Left lobe of liver (tissue), 2 donors: ENCODE results near the gene PTPRC. TPM values are rescaled to one million over a fixed set of nuclear protein-coding genes. Genes with fewer than 3 reads are reported as not detected.

Experiments used
- ATAC-seq: fragments of 200-7000 bp; cut with Tn5 transposase; one replicate; pipeline ENCODE4 v1.9.1; 2020; ENCODE audit warnings: mild to moderate bottlenecking, moderate library complexity
- DNase-seq: peaks from one replicate; pipeline ENCODE4 v3.0.0-alpha.2; 2020; ENCODE audit warnings: low spot score
- total RNA-seq: library from RNA; stranded (reverse); gene quantifications from one replicate; pipeline ENCODE4 v1.2.1, GENCODE V29; 2021
- donor health status: DM: no; HTN: no; CAD: no; lungs with moderate emphysema.
- donor health status: DM: no; HTN: yes; CAD: no.

The PTPRC gene
- total RNA-seq, 1 donor from 2014 or later = 5.4 TPM

DNA sequence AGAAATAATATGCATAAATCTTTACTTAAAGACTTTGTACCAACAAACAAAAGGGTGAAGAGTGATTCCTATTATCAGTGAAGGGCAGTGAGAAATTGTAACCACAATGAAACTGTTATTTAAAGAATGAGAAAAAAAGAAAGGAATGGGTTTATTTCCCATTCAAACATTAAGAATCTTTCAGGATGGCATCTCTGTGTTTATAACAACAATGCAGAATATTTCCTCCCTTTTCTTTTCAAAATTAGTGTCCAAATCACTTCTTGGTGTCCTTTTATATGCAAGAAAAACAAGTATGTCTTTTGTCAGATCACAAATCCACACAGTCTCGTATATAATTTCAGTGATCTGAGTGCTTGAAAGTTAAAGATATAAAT, 61.2 kb downstream of the PTPRC start:
- ATAC-seq (no peak), DNase-seq (no peak)

DNA sequence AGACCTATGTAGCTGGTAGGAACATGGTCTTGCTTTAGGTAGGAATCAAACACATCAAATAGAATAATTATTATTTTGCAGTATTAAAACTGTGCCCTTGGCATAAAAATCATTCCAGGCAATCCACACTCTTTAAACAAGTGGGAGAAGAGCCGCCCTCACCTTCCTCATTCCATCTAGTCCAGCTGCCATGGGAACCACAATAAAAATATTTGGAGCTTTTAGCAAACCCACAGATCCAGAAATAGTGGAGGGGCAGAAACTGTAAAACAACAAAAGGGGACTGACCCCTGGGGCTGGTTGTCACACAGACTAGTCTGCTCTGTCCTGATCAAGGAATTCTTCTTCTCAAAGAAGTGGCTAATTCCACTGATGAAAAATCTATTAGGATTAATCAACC, 61.6 kb downstream of the PTPRC start:
- DNase-seq (no peak), ATAC-seq (no peak)

DNA sequence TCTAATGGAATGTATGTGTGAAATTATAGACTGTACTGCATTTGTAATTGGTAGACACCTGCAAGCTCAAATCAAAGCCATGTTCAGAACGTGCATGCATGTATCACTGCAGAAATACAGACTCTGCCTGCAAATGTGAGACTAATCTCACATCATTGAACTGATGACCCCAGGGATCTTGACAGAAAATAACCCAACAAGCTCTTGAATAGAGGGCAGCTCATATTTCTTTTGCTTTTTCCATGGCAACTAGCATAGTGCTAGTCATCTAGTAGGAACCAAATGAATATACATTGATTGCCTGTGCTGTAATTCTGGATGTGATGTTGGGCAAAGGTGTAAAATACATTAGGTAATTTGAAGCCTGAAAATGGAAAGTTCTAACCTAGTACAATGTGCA, 62.4 kb downstream of the PTPRC start:
- DNase-seq = no peak

DNA sequence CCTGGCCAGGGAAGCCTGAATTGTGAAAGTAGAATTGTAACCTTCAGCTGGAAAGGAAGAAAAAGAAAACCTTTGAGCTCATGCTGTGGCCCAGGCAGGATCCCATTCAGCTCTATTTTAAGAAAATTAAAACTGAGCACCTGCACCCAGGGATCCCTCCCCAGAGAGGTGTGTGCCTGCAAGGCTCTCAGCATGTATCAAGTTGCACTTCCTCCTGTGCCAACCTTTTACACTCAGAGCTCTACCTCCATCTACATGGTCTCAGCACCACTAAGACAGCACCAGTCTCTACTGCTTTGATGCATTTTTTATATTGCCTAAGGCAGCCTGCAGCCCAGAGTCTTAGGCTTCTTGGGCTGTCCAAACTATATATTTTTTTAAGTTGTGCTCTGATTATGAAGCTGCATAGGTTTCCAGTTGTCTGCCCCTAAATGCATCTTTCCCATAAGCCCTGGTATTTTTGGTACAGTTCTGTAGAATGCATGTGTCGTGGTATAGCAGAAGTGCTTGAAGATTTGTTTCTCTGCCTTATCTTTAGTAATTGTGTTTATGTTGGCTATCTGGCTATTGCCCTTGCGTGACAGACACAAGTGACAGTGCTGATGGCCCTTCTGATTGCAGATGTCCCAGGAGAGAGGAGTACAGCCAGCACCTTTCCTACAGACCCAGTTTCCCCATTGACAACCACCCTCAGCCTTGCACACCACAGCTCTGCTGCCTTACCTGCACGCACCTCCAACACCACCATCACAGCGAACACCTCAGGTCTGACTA, 63.1 kb downstream of the PTPRC start:
- ATAC-seq (no peak), DNase-seq (no peak)

More for the DNA sequence above, 62.4 kb downstream of the PTPRC start:
- ATAC-seq = no peak

DNA sequence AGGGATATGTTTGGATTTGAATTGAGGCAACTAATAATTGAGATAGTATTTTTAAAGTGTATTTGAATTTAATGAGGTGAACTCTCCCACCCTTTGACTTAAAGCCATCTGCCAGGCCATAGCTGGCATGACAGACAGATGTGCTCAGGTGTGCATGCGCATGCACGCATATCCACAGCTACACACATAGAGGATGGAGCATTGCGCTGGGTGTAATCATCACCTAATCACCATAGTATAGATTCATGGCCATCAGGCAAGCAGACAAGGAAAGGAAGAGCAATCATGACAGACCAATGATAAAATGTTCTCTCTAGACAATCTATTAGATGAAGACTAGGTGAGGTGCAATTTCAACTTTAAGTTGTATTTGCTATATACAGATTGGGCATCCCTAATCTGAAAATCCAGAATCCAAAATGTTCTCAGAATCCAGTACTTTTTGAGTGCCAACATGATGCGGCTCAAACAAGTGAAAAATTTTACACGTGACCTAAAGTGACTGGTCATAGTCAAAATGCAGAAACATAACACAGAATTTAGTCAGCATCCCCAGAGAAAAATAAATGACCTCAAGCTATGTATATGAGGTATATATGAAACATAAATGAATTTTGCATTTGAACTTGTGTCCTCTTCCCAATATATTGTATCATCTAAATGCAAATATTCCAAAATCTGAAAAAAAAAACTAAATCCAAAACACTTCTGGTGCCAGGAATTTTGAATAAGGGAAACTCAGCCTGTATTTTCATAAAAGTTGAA, 70.1 kb downstream of the PTPRC start:
- no peak for DNase-seq
- no peak for ATAC-seq

DNA sequence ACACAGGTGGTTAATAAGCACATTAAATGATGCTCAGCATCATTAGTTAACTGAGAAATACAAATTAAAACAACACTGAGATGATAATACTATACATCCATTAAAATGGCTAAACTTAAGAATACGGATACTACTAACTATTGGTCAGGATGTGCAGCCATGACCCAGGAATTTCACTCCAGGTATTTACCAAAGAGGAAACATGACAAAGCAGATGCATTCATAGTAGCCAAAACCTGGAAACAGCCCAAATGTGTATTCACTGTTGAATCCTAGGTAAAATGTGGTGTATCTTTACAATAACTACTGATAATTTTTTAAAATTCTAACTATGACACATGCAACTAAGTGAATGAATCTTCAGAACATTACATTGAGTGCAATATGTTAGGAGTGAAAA, 73.0 kb downstream of the PTPRC start:
- DNase-seq (no peak), ATAC-seq (no peak)

DNA sequence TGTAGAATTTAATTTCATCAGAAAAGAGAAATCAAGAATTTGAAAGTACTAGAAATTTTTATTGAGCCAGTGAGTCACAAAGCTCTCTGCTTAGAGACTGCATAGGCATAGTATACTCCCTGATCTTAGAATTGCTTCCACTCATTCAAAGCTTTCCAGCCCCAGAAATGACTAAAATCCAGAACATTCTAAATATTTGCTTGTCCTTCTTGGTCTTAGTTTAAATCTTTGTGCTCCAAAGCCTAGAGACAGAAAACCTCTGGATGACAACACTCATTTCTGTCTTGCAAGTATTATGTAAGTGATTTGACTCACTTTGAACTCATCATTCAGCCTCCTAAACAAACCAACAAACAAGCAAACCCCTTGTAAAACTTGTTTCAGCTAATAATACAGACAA, 74.2 kb downstream of the PTPRC start:
- ATAC-seq (no peak), DNase-seq (no peak)

DNA sequence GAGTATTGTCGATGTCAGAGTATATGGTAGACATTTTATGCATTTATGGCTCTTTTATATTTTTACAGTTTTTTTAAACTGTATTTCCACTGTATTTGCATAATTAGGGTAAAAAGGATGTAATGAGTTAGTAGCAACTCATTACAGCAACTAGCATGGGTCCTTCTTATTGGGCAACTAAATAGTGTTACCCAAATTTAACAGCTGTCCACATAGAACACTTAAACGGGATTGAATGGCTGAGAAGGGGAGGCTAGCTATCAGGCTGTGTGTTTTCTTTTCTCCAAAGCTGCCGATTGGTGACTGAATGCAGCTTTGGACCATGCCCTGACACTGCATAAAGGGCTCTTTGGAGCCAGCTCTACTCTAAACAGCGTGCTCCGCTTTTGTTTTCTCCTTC, 75.4 kb downstream of the PTPRC start:
- ATAC-seq = no peak
- DNase-seq = no peak

DNA sequence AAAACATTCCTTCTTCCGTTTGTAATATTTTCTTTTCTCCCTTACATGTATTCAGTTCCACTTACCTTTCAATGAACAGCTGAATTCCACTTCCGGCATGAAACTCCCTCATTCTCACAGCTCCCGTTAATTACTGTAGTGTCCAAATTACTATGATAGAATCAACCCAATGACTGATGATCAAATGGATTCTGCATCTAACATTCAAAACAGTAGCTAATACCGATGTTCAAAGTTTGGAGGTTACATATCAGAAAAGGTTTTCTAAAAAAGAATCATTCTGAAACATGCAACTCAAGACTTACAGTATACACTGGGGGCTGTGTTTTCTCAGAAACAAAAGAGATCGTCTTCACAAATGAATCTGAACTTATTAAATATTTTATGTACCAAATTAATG, 77.2 kb downstream of the PTPRC start:
- no peak for DNase-seq
- ATAC-seq = no peak

DNA sequence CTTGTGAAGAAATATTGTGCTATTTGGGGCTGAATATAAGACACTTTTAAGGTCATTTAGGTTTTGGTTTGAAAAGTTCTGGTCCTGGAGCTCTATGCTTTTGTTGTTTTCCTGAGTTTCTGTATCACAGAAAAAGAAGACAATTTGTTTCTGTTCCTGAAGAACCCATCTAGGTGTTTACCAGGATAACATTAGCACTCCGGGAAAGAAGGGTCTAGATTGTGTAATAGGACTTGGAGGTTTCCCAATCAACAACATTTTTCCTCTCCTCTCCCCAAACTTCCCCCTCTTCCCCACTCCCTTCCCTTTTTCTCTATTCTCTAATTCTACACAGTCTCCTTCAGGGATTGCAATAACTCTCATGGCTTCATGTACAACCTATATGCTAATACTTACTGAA, 78.7 kb downstream of the PTPRC start:
- ATAC-seq (no peak), DNase-seq (no peak)

DNA sequence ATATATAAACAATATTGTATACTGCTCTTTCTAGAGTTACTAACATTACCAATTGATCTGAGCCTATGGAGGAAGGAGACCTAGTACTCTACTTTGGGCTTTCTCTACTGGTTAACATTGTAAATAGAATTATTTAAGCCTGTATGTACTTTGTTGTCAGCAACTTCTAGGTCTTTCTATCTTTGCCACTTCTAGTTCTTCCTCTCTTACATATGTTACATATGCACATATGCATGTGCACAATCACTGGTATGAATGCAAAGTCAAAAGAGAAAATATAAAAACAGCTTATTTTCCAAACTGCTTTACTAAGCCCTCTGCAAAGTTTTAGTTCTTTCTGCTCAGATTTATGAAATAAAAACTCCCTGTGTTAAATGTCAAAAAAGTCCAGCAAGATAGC, 84.3 kb downstream of the PTPRC start:
- no peak for ATAC-seq
- no peak for DNase-seq

DNA sequence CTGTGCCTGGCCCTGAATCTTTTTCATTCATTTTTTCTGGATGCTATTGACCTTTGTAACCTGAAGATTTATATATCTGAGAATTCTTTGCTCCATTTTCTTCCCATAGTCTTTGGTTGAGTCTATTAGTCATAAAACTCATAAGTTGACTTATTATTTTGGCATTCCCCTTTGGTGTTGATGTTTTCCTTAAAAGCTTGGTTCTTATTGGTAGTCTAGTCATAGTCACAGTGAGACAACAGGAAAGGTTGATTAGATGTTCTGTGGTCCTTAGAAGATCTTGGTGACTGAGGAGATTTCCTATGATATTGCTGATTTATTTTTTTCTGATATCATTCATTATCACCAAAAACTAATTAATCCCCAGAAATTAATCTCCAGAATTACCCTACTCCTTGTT, 86.2 kb downstream of the PTPRC start:
- ATAC-seq = no peak
- no peak for DNase-seq

DNA sequence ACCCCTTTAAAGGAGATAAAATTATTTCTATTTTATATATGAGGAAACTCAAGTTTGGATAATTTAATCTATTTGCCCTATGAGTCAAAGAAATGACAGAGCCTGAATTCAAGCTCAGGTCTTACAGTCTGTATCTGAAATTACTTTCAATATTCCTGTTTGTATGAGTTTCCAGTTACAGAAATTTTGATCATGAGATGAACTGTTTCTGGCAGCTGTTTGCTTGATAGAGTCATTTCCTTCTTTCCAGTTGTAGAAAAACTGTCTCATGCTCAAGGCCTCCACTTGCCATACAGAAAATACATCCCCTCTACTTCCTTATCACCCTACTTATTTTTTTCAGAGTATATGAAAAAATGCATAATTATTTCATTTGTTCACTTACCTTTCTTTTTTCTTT, 87.6 kb downstream of the PTPRC start:
- ATAC-seq (no peak), DNase-seq (no peak)

DNA sequence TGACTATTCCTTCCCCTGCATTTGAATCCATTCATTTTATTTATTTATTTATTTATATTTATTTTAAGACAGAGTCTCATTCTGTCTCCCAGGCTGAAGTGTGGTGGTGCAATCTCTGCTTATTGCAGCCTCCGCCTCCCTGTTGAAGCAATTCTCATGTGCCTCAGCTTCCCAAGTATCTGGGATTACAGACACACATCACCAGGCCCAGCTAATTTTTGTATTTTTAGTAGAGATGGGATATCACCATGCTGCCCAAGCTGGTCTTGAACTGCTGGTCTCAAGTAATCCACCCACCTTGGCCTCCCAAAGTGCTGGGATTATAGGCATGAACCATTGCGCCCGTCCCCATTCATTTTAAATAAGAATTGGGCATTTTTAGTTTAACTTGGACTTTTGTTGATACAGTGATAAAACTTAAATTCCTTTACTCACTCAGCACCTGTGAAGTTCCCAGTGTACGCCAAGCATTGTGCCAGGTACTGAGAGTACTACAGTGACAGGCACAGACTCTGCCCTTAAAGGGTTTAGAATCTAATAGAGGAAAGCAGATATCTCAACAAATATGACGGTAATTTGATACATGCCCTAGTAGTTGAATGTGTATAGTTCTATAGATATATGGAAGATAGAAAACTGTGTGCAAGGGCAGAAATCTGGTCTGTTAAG, 90.5 kb downstream of the PTPRC start:
- DNase-seq (no peak), ATAC-seq (no peak)

DNA sequence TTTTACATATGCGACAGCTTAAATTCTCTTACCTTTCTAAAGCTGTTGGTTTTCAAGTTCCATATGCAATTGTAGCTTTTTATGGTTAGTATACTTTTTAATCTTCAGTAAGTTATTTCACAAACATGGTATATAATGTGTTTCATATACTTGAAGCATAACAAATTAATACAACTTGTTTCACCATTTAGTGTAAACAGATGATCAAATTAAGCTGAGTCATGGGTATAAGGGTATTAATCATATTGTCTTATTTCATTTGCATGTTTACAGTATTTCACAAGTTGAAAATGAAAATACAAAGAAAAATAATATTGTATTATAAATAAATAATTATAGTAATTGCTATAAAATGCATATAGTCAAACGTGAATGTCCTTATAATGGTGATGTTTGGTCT, 92.1 kb downstream of the PTPRC start:
- DNase-seq (no peak), ATAC-seq (no peak)

DNA sequence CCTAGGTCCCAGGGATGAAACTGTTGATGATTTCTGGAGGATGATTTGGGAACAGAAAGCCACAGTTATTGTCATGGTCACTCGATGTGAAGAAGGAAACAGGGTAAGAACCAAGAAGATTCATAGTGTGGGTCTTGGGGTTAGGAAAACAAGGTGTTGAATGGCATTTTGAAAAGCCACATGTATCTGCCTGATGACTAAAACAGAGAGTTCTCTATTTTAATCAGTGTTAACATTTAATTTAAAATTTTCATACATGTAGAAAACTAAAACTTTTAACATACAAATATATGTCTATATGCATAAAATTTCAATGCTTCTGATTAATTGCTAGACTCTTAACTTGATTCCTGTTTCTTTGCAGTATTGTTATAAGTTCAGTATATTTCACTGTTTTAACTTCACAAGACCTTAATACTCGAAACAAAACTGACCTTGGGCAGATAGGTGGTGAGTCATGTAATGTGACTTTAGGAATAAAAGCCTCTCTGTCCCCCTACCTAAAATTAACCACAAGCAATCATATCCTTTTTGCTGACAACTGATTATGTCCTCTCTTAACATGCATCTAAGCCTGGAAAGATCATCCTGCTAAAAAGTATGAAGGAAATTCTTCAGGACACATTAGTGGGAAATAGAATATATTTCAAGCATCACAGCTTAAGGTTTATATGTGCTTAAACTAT, 95.6 kb downstream of the PTPRC start:
- no peak for DNase-seq
- no peak for ATAC-seq

DNA sequence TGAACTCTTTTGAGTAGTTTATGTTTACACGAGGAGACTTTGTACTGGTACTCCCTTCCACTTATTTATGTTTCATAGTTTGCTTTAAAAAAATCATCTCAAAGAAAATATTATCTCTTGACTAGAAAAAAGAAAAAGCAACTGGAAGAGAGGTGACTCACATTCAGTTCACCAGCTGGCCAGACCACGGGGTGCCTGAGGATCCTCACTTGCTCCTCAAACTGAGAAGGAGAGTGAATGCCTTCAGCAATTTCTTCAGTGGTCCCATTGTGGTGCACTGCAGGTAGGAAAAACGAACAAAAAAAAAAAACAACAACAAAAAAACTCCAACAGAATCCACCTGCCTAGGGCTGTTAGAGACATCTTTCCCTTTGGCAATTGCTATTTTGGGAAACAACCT, 102.9 kb downstream of the PTPRC start:
- no peak for DNase-seq
- ATAC-seq = no peak

DNA sequence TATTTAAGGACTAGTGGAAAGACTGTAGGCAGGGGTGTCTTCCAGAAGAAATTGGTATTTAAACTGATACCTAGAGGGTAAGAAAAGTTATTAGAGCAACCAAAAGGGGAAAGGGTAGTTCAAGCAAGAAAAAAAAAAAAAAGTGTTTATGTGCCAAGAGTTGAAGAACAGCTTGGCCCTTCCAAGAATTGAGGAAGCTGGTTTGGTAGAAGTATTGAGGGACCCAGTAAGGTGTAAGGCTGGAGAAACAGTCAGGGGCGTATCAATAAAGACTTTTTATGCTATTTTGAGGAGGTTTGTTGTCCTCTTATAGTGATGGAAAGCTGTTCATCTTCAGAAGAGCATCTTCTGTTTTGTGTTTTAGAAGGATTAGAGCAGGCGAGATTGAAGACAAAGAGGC, 108.3 kb downstream of the PTPRC start:
- DNase-seq (no peak), ATAC-seq (no peak)

DNA sequence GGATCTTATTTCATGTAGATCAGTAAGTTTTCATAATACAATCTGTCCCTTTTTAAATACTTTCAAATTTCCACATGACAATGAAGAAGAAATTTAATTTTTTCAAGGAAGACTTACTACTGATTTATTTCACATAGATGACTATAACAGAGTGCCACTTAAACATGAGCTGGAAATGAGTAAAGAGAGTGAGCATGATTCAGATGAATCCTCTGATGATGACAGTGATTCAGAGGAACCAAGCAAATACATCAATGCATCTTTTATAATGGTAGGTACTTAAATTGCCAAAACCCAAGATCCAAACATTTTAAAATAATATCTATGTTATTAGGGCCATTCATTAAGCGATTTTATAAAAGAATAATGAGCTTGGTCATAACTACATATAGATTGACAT, 110.4 kb downstream of the PTPRC start:
- ATAC-seq (no peak), DNase-seq (no peak)

DNA sequence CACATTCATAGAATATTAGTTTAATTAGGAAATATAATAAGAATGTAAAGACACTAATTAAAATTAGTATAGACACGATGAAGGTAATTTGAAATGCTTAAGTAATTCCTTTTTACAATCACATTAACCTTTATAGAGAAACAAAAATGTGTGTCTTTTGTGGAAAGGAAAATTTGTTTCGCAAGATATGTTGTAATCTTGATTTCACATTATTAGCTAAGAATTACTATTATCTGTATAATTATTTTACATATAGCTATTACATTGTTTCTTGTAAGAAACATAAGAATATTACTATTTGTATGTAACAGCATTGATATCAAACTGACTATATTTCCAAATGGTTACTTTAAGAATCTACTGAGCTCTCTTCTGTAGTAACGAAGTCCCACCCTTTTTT, 111.2 kb downstream of the PTPRC start:
- ATAC-seq (no peak), DNase-seq (no peak)

DNA sequence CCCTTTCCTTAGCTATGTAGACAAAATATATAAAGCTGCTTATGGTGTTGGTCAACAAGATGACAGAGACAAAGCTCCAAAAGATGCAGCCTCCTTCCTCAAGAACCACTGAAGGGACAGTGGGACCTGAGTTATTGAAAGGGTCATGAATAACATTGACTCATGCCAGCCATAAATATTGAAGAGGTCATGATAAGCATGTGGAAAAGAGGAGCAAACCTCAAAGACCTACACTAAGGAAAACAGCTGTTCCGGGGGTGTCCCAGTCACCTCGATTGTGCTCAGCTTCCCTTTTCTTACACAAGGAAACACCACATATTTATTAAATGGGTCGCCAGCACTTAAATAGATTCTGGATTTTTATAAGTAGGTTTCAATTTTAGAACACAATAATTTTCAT, 112.9 kb downstream of the PTPRC start:
- ATAC-seq = no peak

DNA sequence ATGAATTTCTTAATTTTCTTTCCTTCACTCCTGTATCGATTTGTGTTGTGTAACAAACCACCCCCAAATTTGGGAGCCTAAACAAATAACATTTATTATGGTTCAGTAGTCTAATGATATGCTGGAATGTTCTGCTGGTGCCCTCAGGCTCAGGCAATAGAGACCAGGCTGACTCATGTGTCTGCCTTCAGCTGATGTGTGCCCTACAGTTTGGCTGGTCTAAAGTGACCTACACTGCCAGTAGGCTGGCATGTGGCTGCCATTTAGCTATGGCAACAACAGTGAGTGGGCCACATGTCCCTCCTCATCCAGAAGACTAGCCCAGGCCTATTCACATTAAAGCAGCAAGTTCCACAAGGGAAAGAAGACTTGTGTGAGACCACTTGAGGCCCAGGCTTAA, 115.8 kb downstream of the PTPRC start:
- ATAC-seq (no peak), DNase-seq (no peak)

More for the DNA sequence above, 112.9 kb downstream of the PTPRC start:
- DNase-seq = no peak
